Trophoblast cell (in vitro differentiated cells and primary cell): ENCODE measurements around the gene ALOX5.
A peak's percentile ranks its signal among the peaks of the same experiment; 100 is the strongest.

ENCODE experiments used
- DNase-seq, 2 donors: peaks; one replicate each; pipeline ENCODE4 v3.0.0-alpha.2; 2016
- H2AFZ ChIP-seq: 2 replicates; pipeline ENCODE4 v1.6.1; 2013; ENCODE audit warnings: low read length, moderate library complexity, mild to moderate bottlenecking; ENCODE audit not compliant: insufficient read depth, poor library complexity
- H2AK5ac ChIP-seq: 2 replicates; pipeline ENCODE4 v1.6.1; 2013; ENCODE audit warnings: mild to moderate bottlenecking, low read length
- H2BK120ac ChIP-seq: 2 replicates; pipeline ENCODE4 v1.6.1; 2013; ENCODE audit warnings: low read length, mild to moderate bottlenecking, moderate library complexity; ENCODE audit not compliant: insufficient read depth, poor library complexity
- H2BK12ac ChIP-seq: 2 replicates; pipeline ENCODE4 v1.6.1; 2013; ENCODE audit warnings: mild to moderate bottlenecking, low read length, moderate library complexity
- H2BK5ac ChIP-seq: 2 replicates; pipeline ENCODE4 v1.6.1; 2013; ENCODE audit warnings: low read length, low read depth, moderate library complexity, mild to moderate bottlenecking; ENCODE audit not compliant: poor library complexity
- H3K14ac ChIP-seq: 2 replicates; pipeline ENCODE4 v1.6.1; 2013; ENCODE audit warnings: mild to moderate bottlenecking, low read length
- H3K18ac ChIP-seq: 2 replicates; pipeline ENCODE4 v1.6.1; 2013; ENCODE audit warnings: mild to moderate bottlenecking, low read length
- H3K23ac ChIP-seq: 2 replicates; pipeline ENCODE4 v1.6.1; 2013; ENCODE audit warnings: low read length
- H3K27ac ChIP-seq: 2 replicates; pipeline ENCODE4 v1.5.1; 2013; ENCODE audit warnings: low read depth, mild to moderate bottlenecking, inconsistent platforms, low read length, moderate library complexity
- H3K27me3 ChIP-seq: 2 replicates; pipeline ENCODE4 v1.6.1; 2013; ENCODE audit warnings: inconsistent platforms, mild to moderate bottlenecking, low read length, moderate library complexity; ENCODE audit not compliant: insufficient read depth
- H3K36me3 ChIP-seq, 2 experiments: 1 replicate in 1 of 2; 2 replicates in 1 of 2; pipeline ENCODE4 v1.6.1; 2013; ENCODE audit warnings: low read length in 2 of 2, mild to moderate bottlenecking in 2 of 2, moderate library complexity in 1 of 2; ENCODE audit not compliant: insufficient read depth in 2 of 2, control insufficient read depth in 1 of 2
- H3K4ac ChIP-seq: 2 replicates; pipeline ENCODE4 v1.6.1; 2013; ENCODE audit warnings: low read depth, mild to moderate bottlenecking, low read length, moderate library complexity
- H3K4me1 ChIP-seq, 2 experiments: 1 replicate in 1 of 2; 2 replicates in 1 of 2; pipeline ENCODE4 v1.6.1; 2013; ENCODE audit warnings: low read length in 2 of 2, mild to moderate bottlenecking in 2 of 2, moderate library complexity in 1 of 2; ENCODE audit not compliant: insufficient read depth in 2 of 2, control insufficient read depth in 1 of 2
- H3K4me2 ChIP-seq: 2 replicates; pipeline ENCODE4 v1.6.1; 2013; ENCODE audit warnings: inconsistent platforms, mild to moderate bottlenecking, low read length, moderate library complexity
- H3K4me3 ChIP-seq: 2 replicates; pipeline ENCODE4 v1.5.1; 2013; ENCODE audit warnings: mild to moderate bottlenecking, low read depth, low read length, inconsistent platforms
- H3K79me1 ChIP-seq: one replicate; pipeline ENCODE4 v1.6.1; 2013; ENCODE audit warnings: low read length
- H3K79me2 ChIP-seq: 2 replicates; pipeline ENCODE4 v1.6.1; 2013; ENCODE audit warnings: low read length, mild to moderate bottlenecking; ENCODE audit not compliant: control insufficient read depth, insufficient read depth, poor library complexity
- H3K9ac ChIP-seq: 2 replicates; pipeline ENCODE4 v1.6.1; 2013; ENCODE audit warnings: mild to moderate bottlenecking, low read length
- H3K9me3 ChIP-seq: 2 replicates; pipeline ENCODE4 v1.6.1; 2013; ENCODE audit warnings: low read depth, mild to moderate bottlenecking, control low read depth, inconsistent platforms, low read length; ENCODE audit not compliant: insufficient read depth
- H4K12ac ChIP-seq: 2 replicates; pipeline ENCODE4 v1.6.1; 2013; ENCODE audit warnings: low read depth, mild to moderate bottlenecking, low read length, moderate library complexity
- H4K8ac ChIP-seq: 2 replicates; pipeline ENCODE4 v1.6.1; 2013; ENCODE audit warnings: low read depth, mild to moderate bottlenecking, low read length, moderate library complexity
- H4K91ac ChIP-seq: one replicate; pipeline ENCODE4 v1.6.1; 2013; ENCODE audit warnings: low read depth, mild to moderate bottlenecking, low read length, moderate library complexity
- WGBS: extraction: QIAGEN DNeasy Blood & Tissue Kit; methylation state at CpG from one replicate; pipeline ENCODE4 v1.1.7; 2013; ENCODE audit warnings: missing lambda C conversion rate; ENCODE audit not compliant: insufficient read length, insufficient coverage; ENCODE audit errors: extremely low coverage; 5-methylcytosine and 5-hydroxymethylcytosine counted together

ALOX5 gene

DNA sequence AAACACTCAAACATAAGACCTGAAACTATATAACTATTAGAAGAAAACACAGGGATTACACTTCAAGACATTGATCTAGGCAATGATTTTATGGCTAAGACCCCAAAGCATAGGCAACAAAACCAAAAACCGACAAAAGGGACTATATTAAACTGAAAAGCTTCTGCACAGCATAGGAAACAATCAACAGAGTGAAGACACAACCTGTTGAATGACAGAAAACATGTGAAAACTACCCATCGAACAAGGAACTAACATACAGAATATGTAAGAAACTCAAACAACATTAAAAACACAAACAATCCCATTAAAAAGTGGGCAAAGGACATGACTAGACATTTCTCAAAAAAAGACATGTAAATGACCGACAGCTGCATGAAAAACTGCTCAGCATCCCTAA, 109.0 kb downstream of the ALOX5 start:
- no peak overlapping the region for H3K9ac ChIP-seq
- no peaks in the 10 kb centered on the region for H3K27me3 ChIP-seq
- no peak overlapping the region for H3K27ac ChIP-seq
- no peaks in the 10 kb centered on the region for H3K79me1 ChIP-seq
- no peaks in the 10 kb centered on the region for H3K4me1 ChIP-seq
- no peak overlapping the region for H4K12ac ChIP-seq
- H3K4ac ChIP-seq: no peak overlapping the region
- H3K4me3 ChIP-seq: no peak overlapping the region
- peaks cover 0 to 2% of the 10 kb centered on the region in 2 experiments for H3K36me3 ChIP-seq
- no peak overlapping the region for H4K8ac ChIP-seq
- no peak overlapping the region for H2AK5ac ChIP-seq
- WGBS: no CpG with 5 or more reads among the region's 3 CpGs
- H3K9me3 ChIP-seq: no peaks in the 10 kb centered on the region
- no peak overlapping the region for H3K18ac ChIP-seq
- H4K91ac ChIP-seq: no peak overlapping the region
- no peak overlapping the region for H2AFZ ChIP-seq
- H3K79me2 ChIP-seq: no peaks in the 10 kb centered on the region
- no peak overlapping the region for H3K23ac ChIP-seq
- H2BK12ac ChIP-seq: no peak overlapping the region
- no peak for DNase-seq
- no peak overlapping the region for H3K4me2 ChIP-seq
- H2BK5ac ChIP-seq: no peak overlapping the region
- H3K14ac ChIP-seq: no peak overlapping the region
- H2BK120ac ChIP-seq: no peak overlapping the region

- no peak overlapping the region for H4K91ac ChIP-seq
- no peaks in the 10 kb centered on the region for H3K79me2 ChIP-seq
- no peak overlapping the region for H3K4ac ChIP-seq
- H3K4me2 ChIP-seq: no peak overlapping the region
- H3K27me3 ChIP-seq: no peaks in the 10 kb centered on the region
- H4K12ac ChIP-seq: no peak overlapping the region
- no peak overlapping the region for H3K14ac ChIP-seq
- no peak overlapping the region for H4K8ac ChIP-seq
- H2BK5ac ChIP-seq: no peak overlapping the region
- peaks cover 0 to 2% of the 10 kb centered on the region in 2 experiments for H3K36me3 ChIP-seq
- no peak overlapping the region for H2BK120ac ChIP-seq
- no peak overlapping the region for H2AFZ ChIP-seq
- no peak overlapping the region for H2BK12ac ChIP-seq
- no CpG with 5 or more reads among the region's 2 CpGs for WGBS
- no peak overlapping the region for H3K4me3 ChIP-seq
- no peak overlapping the region for H3K23ac ChIP-seq
- no peak overlapping the region for H2AK5ac ChIP-seq
- no peaks in the 10 kb centered on the region for H3K9me3 ChIP-seq
- no peak overlapping the region for H3K27ac ChIP-seq
- no peaks in the 10 kb centered on the region for H3K4me1 ChIP-seq
- no peaks in the 10 kb centered on the region for H3K79me1 ChIP-seq
- no peak overlapping the region for H3K18ac ChIP-seq
- DNase-seq: no peak
- no peak overlapping the region for H3K9ac ChIP-seq
These were observed 113.7 kb downstream of the ALOX5 start for GRCh38 chr10:45487735-45488134.

DNA sequence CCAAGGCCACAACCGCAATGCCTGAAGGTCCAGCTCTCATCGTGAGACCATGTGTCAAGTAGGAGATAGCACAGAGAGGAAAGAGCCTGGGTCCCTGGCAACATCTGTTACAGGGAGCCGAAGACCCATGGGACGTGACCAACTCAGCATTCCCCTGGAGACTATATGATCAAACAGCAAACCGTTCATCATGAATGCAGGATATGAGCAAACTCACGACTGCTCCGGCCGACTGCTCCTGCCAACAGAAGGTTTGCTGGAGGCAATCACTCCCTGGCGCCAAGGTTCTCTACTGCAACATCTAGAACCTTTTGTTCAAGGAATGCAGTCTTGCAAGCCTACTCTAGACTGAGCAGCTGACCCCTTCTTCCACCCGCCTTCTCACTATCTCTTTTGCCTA, 114.3 kb downstream of the ALOX5 start:
- H3K14ac ChIP-seq: no peak overlapping the region
- H3K36me3 ChIP-seq: peaks cover 0 to 2% of the 10 kb centered on the region in 2 experiments
- H2BK5ac ChIP-seq: no peak overlapping the region
- H2BK120ac ChIP-seq: no peak overlapping the region
- H3K4ac ChIP-seq: no peak overlapping the region
- no peak overlapping the region for H3K27ac ChIP-seq
- no peak overlapping the region for H2AK5ac ChIP-seq
- H3K9me3 ChIP-seq: no peaks in the 10 kb centered on the region
- no peak overlapping the region for H4K12ac ChIP-seq
- H2BK12ac ChIP-seq: no peak overlapping the region
- no peak overlapping the region for H3K4me3 ChIP-seq
- H3K27me3 ChIP-seq: no peaks in the 10 kb centered on the region
- peak; percentile 37 to 70 for DNase-seq
- H4K91ac ChIP-seq: no peak overlapping the region
- H3K4me1 ChIP-seq: no peaks in the 10 kb centered on the region
- H3K9ac ChIP-seq: no peak overlapping the region
- H2AFZ ChIP-seq: no peak overlapping the region
- no peaks in the 10 kb centered on the region for H3K79me2 ChIP-seq
- no peak overlapping the region for H3K18ac ChIP-seq
- H3K23ac ChIP-seq: no peak overlapping the region
- no peak overlapping the region for H4K8ac ChIP-seq
- no peaks in the 10 kb centered on the region for H3K79me1 ChIP-seq
- WGBS: no CpG with 5 or more reads among the region's 10 CpGs
- no peak overlapping the region for H3K4me2 ChIP-seq

- no peaks in the 10 kb centered on the region for H3K27me3 ChIP-seq
- no peak overlapping the region for H4K12ac ChIP-seq
- H3K4me3 ChIP-seq: no peak overlapping the region
- H3K18ac ChIP-seq: no peak overlapping the region
- no peak overlapping the region for H4K91ac ChIP-seq
- H2BK5ac ChIP-seq: no peak overlapping the region
- no peak overlapping the region for H3K9ac ChIP-seq
- H3K79me1 ChIP-seq: no peaks in the 10 kb centered on the region
- H2BK12ac ChIP-seq: no peak overlapping the region
- WGBS: no CpG with 5 or more reads among the region's 3 CpGs
- H3K79me2 ChIP-seq: no peaks in the 10 kb centered on the region
- H3K4me1 ChIP-seq: no peaks in the 10 kb centered on the region
- no peak overlapping the region for H2BK120ac ChIP-seq
- H3K36me3 ChIP-seq: peaks cover 0 to 2% of the 10 kb centered on the region in 2 experiments
- no peak overlapping the region for H4K8ac ChIP-seq
- no peak overlapping the region for H3K14ac ChIP-seq
- no peak overlapping the region for H2AFZ ChIP-seq
- H3K4me2 ChIP-seq: no peak overlapping the region
- H3K23ac ChIP-seq: no peak overlapping the region
- H3K9me3 ChIP-seq: no peaks in the 10 kb centered on the region
- DNase-seq: no peak
- no peak overlapping the region for H3K27ac ChIP-seq
- no peak overlapping the region for H3K4ac ChIP-seq
- H2AK5ac ChIP-seq: no peak overlapping the region
These were observed 116.3 kb downstream of the ALOX5 start for GRCh38 chr10:45490277-45490676.
